K562 (cell line): Measurements from ENCODE around the gene DHRS3. TPM values are rescaled to one million over a fixed set of nuclear protein-coding genes. Genes with fewer than 3 reads are reported as not detected.

Source experiments
- ATAC-seq: fragments of 200-7000 bp; cut with Tn5 transposase; 3 replicates; pipeline ENCODE4 v1.9.1; 2020; ENCODE audit warnings: moderate library complexity
- BruUV-seq: library from RNA; stranded (reverse); fragments of 400-500 nt; replicated peaks from 2 replicates; lab custom pipeline; 2021; lab: Mats Ljungman, UMichigan
- CTCF ChIA-PET: fragments of 300-600 bp; formaldehyde crosslinking; extraction: SDS; loops from one replicate; lab custom pipeline; 2021; ENCODE audit warnings: low intra/inter-chr PET ratio; lab: Yijun Ruan, JAX
- POLR2A ChIA-PET: fragments of 300-600, 350-650 bp; sonication (Branson Sonifier 250); formaldehyde crosslinking; extraction: SDS; loops from one replicate; lab custom pipeline; 2021; ENCODE audit warnings: antibody characterized with exemption, inconsistent platforms; lab: Yijun Ruan, JAX
- DNase-seq, 4 experiments: peaks; one replicate each; pipeline versions ENCODE4 v3.0.0 to v3.0.0-alpha.2; 2011 to 2018; ENCODE audit warnings: low spot score in 3 of 4, mixed read lengths in 3 of 4; ENCODE audit errors: extremely low read depth in 1 of 4
- FAIRE-seq: peaks from 2 replicates; lab custom pipeline; 2011; peaks lifted over from hg19 to GRCh38; lab: Jason Lieb, UNC
- H2AFZ ChIP-seq: 2 replicates; pipeline ENCODE4 v1.6.0; 2011; ENCODE audit warnings: low read depth, low read length, control low read depth, inconsistent platforms
- H3K27ac ChIP-seq: fragments of 200-600 bp; 3 replicates; pipeline ENCODE4 v1.8.0; 2011; ENCODE audit warnings: low read depth, mild to moderate bottlenecking, control low read depth, inconsistent platforms, low read length, moderate library complexity, mixed read lengths; ENCODE audit errors: extremely low read depth
- H3K27me3 ChIP-seq, 2 experiments: fragments of 300-600 bp in 1 of 2; 2 replicates in 1 of 2; 3 replicates in 1 of 2; pipeline versions ENCODE4 v1.6.0 to v1.8.0; 2011; ENCODE audit warnings: inconsistent platforms in 2 of 2, low read length in 2 of 2, mild to moderate bottlenecking in 1 of 2, mixed read lengths in 1 of 2, moderate library complexity in 1 of 2; ENCODE audit not compliant: control insufficient read depth in 2 of 2, insufficient read depth in 2 of 2
- H3K36me3 ChIP-seq: fragments of 300-600 bp; 3 replicates; pipeline ENCODE4 v1.8.0; 2011; ENCODE audit warnings: mild to moderate bottlenecking, low read length, inconsistent platforms; ENCODE audit not compliant: control insufficient read depth, insufficient read depth
- H3K4me1 ChIP-seq, 2 experiments: fragments of 200-600 bp in 1 of 2; replicated peaks in 1 of 2; 2 replicates in 1 of 2; 3 replicates in 1 of 2; pipeline versions ENCODE4 v1.5.1 to v1.8.0; 2011; ENCODE audit warnings: inconsistent platforms in 2 of 2, low read length in 2 of 2, mild to moderate bottlenecking in 1 of 2, mixed read lengths in 1 of 2, moderate library complexity in 1 of 2; ENCODE audit not compliant: control insufficient read depth in 2 of 2, insufficient read depth in 2 of 2
- H3K4me2 ChIP-seq: 2 replicates; pipeline ENCODE4 v1.6.1; 2011; ENCODE audit warnings: low read length, control low read depth, inconsistent platforms, mixed read lengths; ENCODE audit not compliant: insufficient read depth
- H3K4me3 ChIP-seq: fragments of 200-600 bp; sonication (generic), shearing (Covaris generic); 2 replicates; pipeline ENCODE4 v1.5.1; 2016; ENCODE audit warnings: control low read depth, inconsistent platforms
- H3K79me2 ChIP-seq: fragments of 200-600 bp; 3 replicates; pipeline ENCODE4 v1.8.0; 2011; ENCODE audit warnings: low read length, inconsistent platforms; ENCODE audit not compliant: control insufficient read depth, insufficient read depth
- H3K9ac ChIP-seq, 2 experiments: 2 replicates each; pipeline versions ENCODE4 v1.6.0 to v1.6.1; 2011; ENCODE audit warnings: low read depth in 2 of 2, low read length in 2 of 2, control low read depth in 1 of 2, inconsistent platforms in 1 of 2, mild to moderate bottlenecking in 1 of 2, mixed read lengths in 1 of 2; ENCODE audit not compliant: insufficient read depth in 1 of 2
- H3K9me1 ChIP-seq: one replicate; pipeline ENCODE4 v1.6.0; 2011; ENCODE audit warnings: inconsistent platforms, mild to moderate bottlenecking, low read length, moderate library complexity; ENCODE audit not compliant: control insufficient read depth, insufficient read depth
- H3K9me3 ChIP-seq: replicated peaks from 2 replicates; pipeline ENCODE4 v1.5.1; 2011; ENCODE audit warnings: low read depth, low read length, inconsistent platforms; ENCODE audit not compliant: control insufficient read depth, insufficient read depth
- H4K20me1 ChIP-seq: replicated peaks from 2 replicates; pipeline ENCODE4 v1.6.1; 2011; ENCODE audit warnings: low read length, inconsistent platforms, mixed read lengths; ENCODE audit not compliant: control insufficient read depth, insufficient read depth
- CHD1 ChIP-seq: fragments of 200-600 bp; sonication (generic); IDR thresholded peaks from one replicate; pipeline ENCODE4 v1.6.1; 2012; ENCODE audit warnings: mild to moderate bottlenecking, moderate library complexity, low read length, inconsistent platforms
- ELF4 ChIP-seq: fragments of 450-650 bp; formaldehyde crosslinking; IDR thresholded peaks from 2 replicates; pipeline ENCODE4 v1.4.0; 2022; ENCODE audit warnings: missing genetic modification characterization
- ID3 ChIP-seq, 2 experiments: fragments of 250-450 bp in 1 of 2; fragments of 450-650 bp in 1 of 2; sonication (Bioruptor Pico) in 1 of 2; IDR thresholded peaks; 2 replicates each; pipeline versions ENCODE4 v1.6.1 to v1.8.0; 2016 to 2021; ENCODE audit warnings: mild to moderate bottlenecking in 2 of 2, moderate library complexity in 2 of 2, missing compliant biosample characterization in 1 of 2, missing genetic modification characterization in 1 of 2
- POLR2G ChIP-seq: fragments of 200-400 bp; formaldehyde crosslinking; IDR thresholded peaks from 2 replicates; pipeline ENCODE4 v1.6.1; 2017; ENCODE audit warnings: low read depth, mild to moderate bottlenecking, antibody characterized with exemption, low read length, moderate library complexity
- SMAD3 ChIP-seq: fragments of 450-650 bp; formaldehyde crosslinking; conservative IDR thresholded peaks from 2 replicates; pipeline ENCODE4 v1.4.0; 2020; ENCODE audit warnings: mild to moderate bottlenecking
- TBP ChIP-seq: optimal IDR thresholded peaks from 2 replicates; pipeline ENCODE3; 2011; ENCODE audit warnings: low read depth, low read length, improper control_type of control experiment
- TOE1 ChIP-seq, 2 experiments: fragments of 450-650 bp in 1 of 2; sonication (generic) in 1 of 2; formaldehyde crosslinking in 1 of 2; IDR thresholded peaks; 2 replicates each; pipeline versions ENCODE4 v1.7.1 to v1.8.0; 2016 to 2022; ENCODE audit warnings: borderline replicate concordance in 2 of 2, mild to moderate bottlenecking in 2 of 2, antibody characterized with exemption in 1 of 2, inconsistent platforms in 1 of 2, low read depth in 1 of 2, missing genetic modification reagents in 1 of 2, moderate library complexity in 1 of 2
- ZBTB34 ChIP-seq: fragments of 250-450 bp; sonication (Bioruptor Pico); IDR thresholded peaks from 2 replicates; pipeline ENCODE4 v1.8.0; 2021; ENCODE audit warnings: mild to moderate bottlenecking, moderate library complexity
- ZBTB5 ChIP-seq: fragments of 450-650 bp; IDR thresholded peaks from 2 replicates; pipeline ENCODE4 v1.6.1; 2017; ENCODE audit warnings: antibody characterized with exemption
- ZNF24 ChIP-seq: fragments of 450-650 bp; IDR thresholded peaks from 2 replicates; pipeline ENCODE4 v1.6.1; 2016
- WGBS: fragments of 100-300 bp; shearing (Covaris generic); methylation state at CpG from one replicate; pipeline ENCODE4 v1.1.6; 2016; ENCODE audit warnings: low coverage, mixed read lengths; ENCODE audit not compliant: insufficient coverage; ENCODE audit errors: missing lambda C conversion rate; 5-methylcytosine and 5-hydroxymethylcytosine counted together
- in situ Hi-C: fragments of 300-500 bp; cut with MboI; formaldehyde crosslinking; loops from 4 replicates; pipeline ENCODE4 v1.15.0; 2018; ENCODE audit warnings: inconsistent platforms, mixed read lengths
- intact Hi-C: fragments of 100-400 bp; cut with micrococcal nuclease; formaldehyde crosslinking; loops from 2 replicates; pipeline ENCODE4 v1.14.2; 2022
- polyA plus RNA-seq, 8 experiments: library from polyadenylated mRNA; depleted of rRNA in 4 of 8; stranded (reverse) in 5 of 8; unstranded in 3 of 8; fragments of >200 nt; fragmentation: Nextera tagmentation in 2 of 8; fragmentation: Illumina TruSeq in 1 of 8; extraction: Ambion mirVana in 2 of 8; extraction: Trizol in 1 of 8; gene quantifications; 2 replicates each; pipeline versions ENCODE4 v1.2.1 to v1.2.3, GENCODE V29; 2011 to 2014; ENCODE audit warnings: inconsistent platforms in 1 of 8, missing spikeins in 1 of 8
- total RNA-seq, 7 experiments: library from RNA; depleted of rRNA in 6 of 7; stranded (reverse); fragments of >200 nt in 6 of 7; fragmentation: Illumina TruSeq in 2 of 7; extraction: Trizol in 2 of 7; gene quantifications; 2 replicates each; pipeline versions ENCODE4 v1.2.1 to v1.2.3, GENCODE V29; 2011 to 2021; ENCODE audit warnings: low replicate concordance in 1 of 7

Gene DHRS3
- total and polyA plus RNA-seq, 9 of the 15 experiments (the other 6 are each of a cell fraction or from before 2014, with no cell fraction given): 21.0 to 116 (median 58.7) TPM

GRCh38 chr1:12556957-12557935 is 60.8 kb downstream of the DHRS3 start:
- no peaks in the 10 kb centered on the region for H3K36me3 ChIP-seq
- DNase-seq: no peak
- no peak overlapping the region for H3K27ac ChIP-seq
- ChIA-PET POLR2A (interaction anchor here (1.0 to 1.4 kb wide), 3 partner anchors 15 to 80 kb away, joined by 4 read pairs; no protein-coding TSS in a partner anchor), CTCF (no interaction called here)
- H3K9me1 ChIP-seq: no peaks in the 10 kb centered on the region
- no peaks in the 10 kb centered on the region for H3K79me2 ChIP-seq
- no peak for ATAC-seq
- no peak for FAIRE-seq
- peak overlapping the region in 1 of 2 experiments; percentile 84; a peak in 2 of 4 replicates for H3K9ac ChIP-seq
- H4K20me1 ChIP-seq: no peaks in the 10 kb centered on the region
- H3K9me3 ChIP-seq: peaks cover 5% of the 10 kb centered on the region
- H3K4me2 ChIP-seq: no peak overlapping the region
- intact Hi-C loops: no loop called here
- in situ Hi-C loops: no loop called here
- no peak overlapping the region for H3K4me3 ChIP-seq
- no peaks in the 10 kb centered on the region for H3K27me3 ChIP-seq
- H2AFZ ChIP-seq: peak overlapping the region; percentile 83
- no TSS peak for BruUV-seq
- 89% methylated on average over 17 of the region's 17 CpGs for WGBS
- peaks cover 3 to 36% of the 10 kb centered on the region in 2 experiments; a peak in 3 of 5 replicates for H3K4me1 ChIP-seq
- TF ChIP-seq CHD1 (no peak), ZNF24 (no peak), ELF4 (CRISPR knock-in tag) (no peak), TOE1 (IDR thresholded peaks at IDR 0.05; ENCODE audit: borderline replicate concordance) (no peak), TOE1 (CRISPR knock-in tag; IDR thresholded peaks at IDR 0.05; ENCODE audit: borderline replicate concordance, low read depth) (no peak), SMAD3 (CRISPR knock-in tag) (no peak), ID3 (CRISPR knock-in tag; IDR thresholded peaks at IDR 0.05) (no peak), ID3 (tag; IDR thresholded peaks at IDR 0.05) (no peak), TBP (no peak), ZBTB34 (no peak), POLR2G (no peak), ZBTB5 (no peak)
